ENCODE data around the gene PKHD1.

Gene PKHD1

GRCh38 chr6:52103623-52104022 lies 16.2 kb upstream of the PKHD1 start:
- no peak for DNase-seq (ENCODE audit: low read depth, low spot score)

GRCh38 chr6:52102405-52102804 lies 15.0 kb upstream of the PKHD1 start:
- DNase-seq (ENCODE audit: low read depth, low spot score) = no peak

GRCh38 chr6:52098721-52099120 lies 11.3 kb upstream of the PKHD1 start:
- DNase-seq (ENCODE audit: low read depth, low spot score) = no peak

GRCh38 chr6:52089758-52090348 lies 2.4 kb upstream of the PKHD1 start:
- DNase-seq (ENCODE audit: low read depth, low spot score) = no peak

- DNase-seq (ENCODE audit: low read depth, low spot score) = no peak
Measured at GRCh38 chr6:52086741-52087140, 672 bp downstream of the PKHD1 start.

GRCh38 chr6:52081237-52081636 lies 6.2 kb downstream of the PKHD1 start:
- no peak for DNase-seq (ENCODE audit: low read depth, low spot score)

- DNase-seq (ENCODE audit: low read depth, low spot score) = no peak
Measured at GRCh38 chr6:52077961-52078625, 9.3 kb downstream of the PKHD1 start.

GRCh38 chr6:52077180-52077884 lies 10.1 kb downstream of the PKHD1 start:
- DNase-seq (ENCODE audit: low read depth, low spot score) = no peak

- no peak for DNase-seq (ENCODE audit: low read depth, low spot score)
Measured at GRCh38 chr6:52076791-52077179, 10.6 kb downstream of the PKHD1 start.

- no peak for DNase-seq (ENCODE audit: low read depth, low spot score)
Measured at GRCh38 chr6:52074716-52075115, 12.7 kb downstream of the PKHD1 start.

GRCh38 chr6:52074155-52074554 lies 13.3 kb downstream of the PKHD1 start:
- no peak for DNase-seq (ENCODE audit: low read depth, low spot score)

- no peak for DNase-seq (ENCODE audit: low read depth, low spot score)
Measured at GRCh38 chr6:52065621-52066020, 21.8 kb downstream of the PKHD1 start.

- DNase-seq (ENCODE audit: low read depth, low spot score) = peak; percentile 36
Measured at GRCh38 chr6:52063584-52064344, 23.6 kb downstream of the PKHD1 start.

GRCh38 chr6:52061481-52061880 lies 25.9 kb downstream of the PKHD1 start:
- DNase-seq (ENCODE audit: low read depth, low spot score) = no peak

GRCh38 chr6:52059821-52060220 lies 27.6 kb downstream of the PKHD1 start:
- DNase-seq (ENCODE audit: low read depth, low spot score) = no peak

GRCh38 chr6:52055451-52055850 lies 32.0 kb downstream of the PKHD1 start:
- no peak for DNase-seq (ENCODE audit: low read depth, low spot score)

- DNase-seq (ENCODE audit: low read depth, low spot score) = no peak
Measured at GRCh38 chr6:52053038-52053695, 34.2 kb downstream of the PKHD1 start.

- no peak for DNase-seq (ENCODE audit: low read depth, low spot score)
Measured at GRCh38 chr6:52050051-52050405, 37.4 kb downstream of the PKHD1 start.

- no peak for DNase-seq (ENCODE audit: low read depth, low spot score)
Measured at GRCh38 chr6:52049252-52050050, 38.0 kb downstream of the PKHD1 start.

GRCh38 chr6:52046456-52046855 lies 41.0 kb downstream of the PKHD1 start:
- no peak for DNase-seq (ENCODE audit: low read depth, low spot score)

GRCh38 chr6:52045481-52045880 lies 41.9 kb downstream of the PKHD1 start:
- no peak for DNase-seq (ENCODE audit: low read depth, low spot score)
